ENCODE measurements around the gene FCRL6.

The FCRL6 gene, protein sequence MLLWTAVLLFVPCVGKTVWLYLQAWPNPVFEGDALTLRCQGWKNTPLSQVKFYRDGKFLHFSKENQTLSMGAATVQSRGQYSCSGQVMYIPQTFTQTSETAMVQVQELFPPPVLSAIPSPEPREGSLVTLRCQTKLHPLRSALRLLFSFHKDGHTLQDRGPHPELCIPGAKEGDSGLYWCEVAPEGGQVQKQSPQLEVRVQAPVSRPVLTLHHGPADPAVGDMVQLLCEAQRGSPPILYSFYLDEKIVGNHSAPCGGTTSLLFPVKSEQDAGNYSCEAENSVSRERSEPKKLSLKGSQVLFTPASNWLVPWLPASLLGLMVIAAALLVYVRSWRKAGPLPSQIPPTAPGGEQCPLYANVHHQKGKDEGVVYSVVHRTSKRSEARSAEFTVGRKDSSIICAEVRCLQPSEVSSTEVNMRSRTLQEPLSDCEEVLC

DNA sequence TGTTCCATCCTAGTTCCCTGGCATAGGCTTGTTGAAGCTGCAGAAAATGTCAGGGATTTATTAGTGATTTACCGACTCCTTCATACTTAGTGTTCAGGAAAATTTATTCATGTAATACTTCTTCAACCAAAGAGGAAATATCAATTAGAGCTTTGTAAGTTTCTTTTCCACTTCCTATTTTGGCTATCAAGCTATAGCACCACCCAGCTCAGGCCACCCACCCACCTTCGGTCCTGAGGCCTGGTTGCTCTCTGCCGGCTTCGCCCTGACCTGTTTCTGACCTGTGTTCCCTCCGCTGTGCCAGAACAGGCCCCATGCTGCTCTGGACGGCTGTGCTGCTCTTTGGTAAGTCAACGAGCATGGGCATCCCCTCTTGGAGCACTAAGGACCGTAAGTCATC, at the start of gene FCRL6:
Gene FCRL6 (plus strand): TSS at position 250 of the 400 bp plus-strand sequence. CDS start 65 bp downstream, at position 315.
- DNase-seq: no peak

DNA sequence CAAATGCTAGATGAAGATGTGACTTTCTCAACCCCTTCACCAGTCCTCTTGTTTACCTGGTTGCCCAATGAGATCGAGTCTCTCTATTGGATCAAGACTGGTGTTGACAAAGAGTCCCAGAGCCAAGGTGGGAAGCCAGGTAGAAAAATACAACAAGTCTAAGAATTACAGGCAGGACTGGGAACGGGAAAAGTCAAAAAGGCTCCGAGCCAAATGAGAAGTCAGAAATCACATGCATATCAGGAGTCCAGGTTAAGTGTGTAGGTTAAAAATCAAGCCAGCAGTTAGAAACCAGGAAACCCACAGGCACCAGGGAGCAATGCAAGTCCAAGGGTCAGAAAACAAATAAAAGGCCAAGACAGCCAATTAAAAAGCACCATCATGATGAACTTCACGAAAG, 48.8 kb upstream of the FCRL6 start:
- DNase-seq: no peak

DNA sequence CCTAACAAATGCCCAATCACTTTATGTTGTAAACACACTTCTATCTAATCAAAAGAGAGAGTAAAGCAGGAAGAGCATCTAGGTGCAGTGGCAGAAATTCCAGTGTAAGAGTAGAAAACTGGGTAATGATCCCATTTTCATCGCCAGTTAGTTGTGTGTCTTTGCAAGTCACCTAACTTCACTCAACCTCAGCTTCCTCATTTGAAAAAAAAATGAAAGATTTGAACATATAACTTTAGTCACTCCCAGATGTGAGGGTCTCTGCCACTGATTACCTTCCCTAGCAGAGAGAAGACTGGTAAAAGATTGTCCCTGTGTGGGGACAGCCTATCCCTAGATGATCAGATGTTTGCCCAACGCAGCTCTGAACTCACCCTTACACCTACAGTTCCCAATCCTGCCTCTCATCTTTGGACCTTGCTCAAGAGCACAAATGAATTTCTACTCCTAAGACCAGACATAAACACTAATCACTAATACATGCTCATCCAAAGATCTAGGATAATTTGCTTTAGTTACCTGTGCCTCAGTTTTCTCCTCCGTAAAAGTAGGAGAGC, 46.6 kb upstream of the FCRL6 start:
- DNase-seq: no peak

DNA sequence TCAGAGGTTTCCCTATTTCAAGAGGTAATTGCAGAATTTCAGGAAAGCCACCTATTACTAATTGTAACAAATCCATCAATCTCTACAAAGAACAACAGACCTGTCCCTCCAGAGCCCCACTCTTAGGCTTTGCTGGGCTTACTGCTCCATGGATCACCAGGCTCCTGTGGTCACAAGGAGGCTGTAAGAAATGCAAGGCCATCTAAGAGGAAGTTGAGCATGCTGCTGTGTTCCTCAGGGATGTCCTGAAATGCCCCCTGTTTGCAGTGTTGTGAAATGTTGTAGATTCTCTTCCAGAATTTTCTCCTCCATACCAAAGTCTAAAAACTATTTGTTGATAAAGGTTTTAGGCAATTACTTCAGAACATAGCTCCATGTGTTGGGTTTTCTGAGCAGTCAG, 45.8 kb upstream of the FCRL6 start:
- DNase-seq: no peak

DNA sequence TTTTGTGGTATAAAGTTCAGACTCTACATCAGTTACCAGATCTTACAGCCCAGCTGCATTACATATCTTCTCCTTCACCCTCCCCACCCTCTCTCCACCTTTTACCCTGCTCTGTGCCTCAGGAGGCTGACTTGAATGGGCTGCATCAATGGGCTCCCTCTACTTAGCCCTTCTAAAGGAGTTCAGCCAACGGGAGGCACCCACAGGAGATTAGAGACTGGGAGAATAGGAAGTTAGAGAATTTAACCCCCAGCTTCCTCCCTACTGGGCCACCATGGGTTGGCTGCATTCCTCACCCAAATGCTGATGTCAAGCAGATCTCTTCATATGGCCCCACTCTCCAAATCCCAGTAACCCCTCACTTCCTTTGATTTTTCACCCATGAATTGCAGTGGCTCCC, 38.5 kb upstream of the FCRL6 start:
- DNase-seq: no peak

DNA sequence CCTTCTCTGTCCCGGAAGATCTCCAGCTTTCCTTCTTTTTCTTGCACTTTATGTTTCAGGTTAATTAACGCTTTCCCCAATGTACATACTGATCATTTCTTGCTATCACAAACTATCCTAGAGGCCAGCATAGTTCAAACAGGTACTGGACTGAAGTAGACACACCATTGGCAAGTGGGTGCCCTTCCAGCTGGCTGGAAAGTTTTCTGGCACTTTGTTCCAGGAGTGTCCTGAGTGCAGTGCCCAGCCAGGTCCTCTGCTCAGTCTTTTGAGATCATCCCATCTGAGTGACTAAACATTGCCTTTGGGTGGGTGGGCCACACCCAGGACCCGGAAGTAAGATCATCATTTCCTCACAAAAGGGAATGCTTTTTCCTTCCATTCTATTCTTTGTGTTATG, 36.4 kb upstream of the FCRL6 start:
- no peak for DNase-seq

DNA sequence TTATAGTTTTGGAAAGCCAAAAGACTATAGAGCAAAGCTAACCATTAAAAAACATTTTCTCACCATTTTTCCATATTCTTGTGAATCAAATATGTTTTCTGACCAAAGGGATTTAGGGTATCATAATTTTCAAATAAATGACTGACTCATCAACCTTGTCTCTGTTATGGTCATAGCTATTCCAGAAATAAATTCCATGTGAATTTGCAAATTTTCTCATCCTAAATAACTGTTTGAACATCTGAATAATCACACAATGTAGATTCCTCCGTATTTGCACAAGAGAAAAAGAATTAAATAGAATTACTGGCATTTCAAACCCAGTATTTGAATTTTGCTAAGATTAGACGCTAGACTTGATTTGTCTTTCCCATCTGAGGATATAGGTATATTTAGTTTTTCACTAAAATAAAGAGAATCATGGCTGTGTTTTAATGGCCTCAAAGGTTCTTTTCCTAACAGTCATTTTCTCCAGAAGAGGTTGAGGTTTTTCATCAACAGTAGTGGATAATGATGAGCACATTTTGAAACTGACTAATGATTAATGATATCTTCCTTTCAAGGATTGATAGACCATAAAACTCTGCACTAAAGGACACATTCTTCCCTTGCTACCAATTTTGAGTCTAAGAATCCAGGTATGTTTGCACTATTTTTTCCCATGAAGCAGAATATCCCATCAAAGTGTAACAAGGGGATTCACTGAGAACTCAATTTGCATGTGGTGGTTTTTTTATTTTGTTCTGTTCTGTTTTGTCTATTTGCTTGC, 30.8 kb upstream of the FCRL6 start:
- DNase-seq: no peak

DNA sequence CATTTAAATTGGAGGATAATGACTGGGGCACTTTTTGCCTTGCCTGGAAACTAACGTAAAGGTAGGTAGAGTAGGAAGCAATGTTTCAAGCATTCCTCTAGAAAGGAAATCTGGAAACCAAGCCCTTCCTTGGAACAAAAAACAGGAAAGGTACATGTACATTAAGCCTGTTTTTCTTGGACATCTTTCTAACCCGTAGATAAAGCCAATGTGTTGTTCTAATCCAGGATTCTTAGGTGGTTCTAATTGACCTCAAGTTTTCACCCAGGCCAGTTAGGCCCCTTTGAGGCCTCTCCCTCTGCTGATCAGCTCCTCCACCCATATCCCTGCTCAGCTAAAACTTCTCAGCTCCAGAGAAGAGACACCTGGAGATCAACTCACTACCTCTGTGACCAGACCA, 27.7 kb upstream of the FCRL6 start:
- no peak for DNase-seq

DNA sequence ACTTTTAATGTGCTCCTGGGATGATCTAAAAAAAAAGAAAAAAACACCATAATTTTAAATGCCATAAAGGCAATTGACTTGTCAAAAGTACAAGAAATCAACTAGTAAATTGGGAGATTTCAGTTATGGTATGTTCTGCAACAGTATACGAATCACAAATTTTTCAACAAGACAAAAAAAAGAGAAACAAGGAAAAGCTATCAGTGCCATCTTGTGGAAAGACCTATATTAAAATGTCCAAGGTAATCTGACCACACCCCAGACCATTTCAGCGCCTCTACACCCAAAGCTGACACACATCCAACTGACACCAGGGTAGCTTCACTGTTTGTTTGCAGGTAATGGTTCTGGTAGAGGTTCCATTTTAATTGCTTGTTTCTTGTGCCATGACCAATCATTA, 26.4 kb upstream of the FCRL6 start:
- DNase-seq: peak; percentile 29

DNA sequence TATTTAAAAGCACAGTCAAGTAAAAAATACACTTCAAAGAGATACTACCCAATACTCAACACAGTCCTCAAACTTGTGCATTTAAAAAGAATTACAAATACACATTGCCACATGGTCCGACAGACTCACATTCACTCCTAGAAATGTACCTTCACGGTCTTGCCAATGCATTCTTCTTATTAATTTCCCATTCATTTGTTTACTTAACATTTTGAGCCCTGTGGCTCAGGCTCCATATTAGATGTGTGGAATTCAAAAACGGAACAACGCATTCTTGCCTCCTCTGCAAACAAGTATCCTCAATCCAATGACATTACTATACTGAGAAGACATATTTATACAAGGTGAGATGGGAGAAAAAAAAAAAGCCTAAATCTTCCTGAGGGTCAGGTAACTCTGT, 23.9 kb upstream of the FCRL6 start:
- DNase-seq: no peak

DNA sequence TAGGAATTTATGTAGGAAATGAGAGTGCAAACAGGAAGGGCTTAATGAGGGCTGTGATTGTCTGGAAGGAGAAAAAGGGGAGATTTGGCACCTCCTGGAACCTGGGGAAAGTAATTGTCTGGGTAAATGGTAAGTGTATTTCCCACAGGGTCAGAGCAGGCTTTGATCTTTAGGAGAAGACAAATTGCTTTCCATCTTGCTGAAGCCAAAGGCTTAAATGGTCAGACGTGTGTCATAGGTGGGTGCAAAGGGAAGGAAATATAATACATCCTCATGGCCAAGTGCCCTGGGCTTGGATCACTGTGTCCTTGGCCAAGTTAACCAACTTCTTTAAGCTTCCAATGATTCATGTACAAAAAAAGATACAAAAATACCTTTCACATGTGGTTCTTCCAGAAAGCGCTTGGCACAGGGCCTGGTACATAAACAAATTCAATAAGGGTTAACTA, 22.7 kb upstream of the FCRL6 start:
- DNase-seq: peak; percentile 40

DNA sequence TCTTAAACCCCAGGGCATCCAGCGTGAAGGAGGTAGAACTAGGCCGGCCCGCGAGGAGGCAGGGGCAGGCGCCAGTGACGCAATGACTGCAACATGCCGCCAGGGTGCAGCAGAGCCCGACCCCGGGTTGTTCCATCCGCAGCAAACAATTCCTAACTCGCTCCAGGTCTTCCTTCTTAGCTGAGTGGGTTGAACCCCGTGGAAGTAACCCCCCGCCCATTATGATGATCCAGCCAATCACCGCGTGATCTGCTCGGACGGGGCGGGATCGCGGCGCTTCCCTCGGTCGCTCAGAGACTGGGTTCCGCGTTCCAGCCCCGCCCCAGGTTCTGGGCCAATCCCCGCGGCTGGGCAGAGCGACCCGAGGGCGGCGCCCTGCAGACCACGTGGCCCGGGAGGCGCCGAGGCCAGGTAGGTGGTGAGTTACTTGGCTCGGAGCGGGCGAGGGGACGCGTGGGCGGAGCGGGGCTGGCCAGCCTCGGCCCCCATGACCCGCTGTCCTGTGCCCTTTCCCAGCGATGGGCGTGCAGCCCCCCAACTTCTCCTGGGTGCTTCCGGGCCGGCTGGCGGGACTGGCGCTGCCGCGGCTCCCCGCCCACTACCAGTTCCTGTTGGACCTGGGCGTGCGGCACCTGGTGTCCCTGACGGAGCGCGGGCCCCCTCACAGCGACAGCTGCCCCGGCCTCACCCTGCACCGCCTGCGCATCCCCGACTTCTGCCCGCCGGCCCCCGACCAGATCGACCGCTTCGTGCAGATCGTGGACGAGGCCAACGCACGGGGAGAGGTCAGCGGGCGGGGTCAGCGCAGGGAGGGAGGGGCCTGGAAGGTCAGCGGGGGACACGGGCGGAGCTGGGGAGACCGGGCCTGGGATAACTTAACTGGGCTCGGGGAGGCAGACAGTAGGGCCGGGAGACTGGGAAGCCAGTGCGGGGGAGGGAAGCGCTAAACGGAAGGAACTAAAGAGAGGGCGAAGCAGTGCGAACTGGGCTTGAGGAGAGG, 21.3 kb upstream of the FCRL6 start, which contains the start of gene DUSP23:
Gene DUSP23 (plus strand): TSS at position 380 of the 1,000 bp plus-strand sequence. CDS start 139 bp downstream, at position 519.
- peak; percentile 93 for DNase-seq

DNA sequence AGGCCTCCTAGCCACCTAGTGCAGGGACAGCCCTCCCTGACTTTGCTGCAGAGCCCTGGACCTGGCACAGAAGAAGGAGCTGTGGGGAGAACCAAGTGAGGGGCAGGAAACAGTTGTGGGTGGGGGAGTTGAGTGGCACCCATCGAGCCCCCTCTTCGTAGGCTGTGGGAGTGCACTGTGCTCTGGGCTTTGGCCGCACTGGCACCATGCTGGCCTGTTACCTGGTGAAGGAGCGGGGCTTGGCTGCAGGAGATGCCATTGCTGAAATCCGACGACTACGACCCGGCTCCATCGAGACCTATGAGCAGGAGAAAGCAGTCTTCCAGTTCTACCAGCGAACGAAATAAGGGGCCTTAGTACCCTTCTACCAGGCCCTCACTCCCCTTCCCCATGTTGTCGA, 20.2 kb upstream of the FCRL6 start:
- DNase-seq: no peak

DNA sequence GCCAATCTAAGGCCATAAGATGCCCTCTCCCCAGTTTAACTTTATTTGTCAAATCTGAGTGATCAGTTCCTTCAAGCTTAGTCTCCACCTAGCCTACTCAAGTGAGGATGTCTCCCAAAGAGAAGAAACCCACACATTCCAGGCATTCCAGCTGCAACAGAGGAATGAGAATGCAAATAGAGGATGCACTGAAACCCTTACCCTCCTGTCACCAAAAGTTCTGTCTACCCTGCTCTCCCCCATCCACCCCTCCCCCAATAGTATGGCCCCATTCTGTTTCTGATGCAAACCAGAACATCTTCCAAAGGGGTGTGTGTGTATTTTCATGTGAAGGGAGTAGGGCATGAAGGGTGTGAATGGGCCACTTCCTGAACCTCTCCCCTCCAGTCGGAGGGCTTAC, 18.4 kb upstream of the FCRL6 start:
- DNase-seq: peak; percentile 45

DNA sequence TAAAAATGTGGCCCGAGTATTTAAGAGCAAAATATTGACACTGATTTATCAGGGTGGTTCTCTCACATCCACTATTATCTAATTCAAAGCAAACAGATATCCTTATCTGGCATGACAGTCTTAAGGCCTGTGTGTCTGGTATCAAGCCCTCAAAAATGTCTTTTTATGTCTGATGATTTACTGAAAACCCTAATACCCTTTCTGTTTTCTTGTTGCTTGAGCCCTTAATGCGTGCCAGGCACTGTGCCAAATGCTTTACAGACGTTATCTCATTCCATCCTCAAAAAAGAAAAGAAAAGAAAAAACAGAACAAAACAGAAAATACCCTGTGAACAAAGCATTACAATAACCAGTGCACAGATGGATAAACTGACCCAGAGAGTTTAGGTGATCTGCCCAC, 15.7 kb upstream of the FCRL6 start:
- DNase-seq: no peak

DNA sequence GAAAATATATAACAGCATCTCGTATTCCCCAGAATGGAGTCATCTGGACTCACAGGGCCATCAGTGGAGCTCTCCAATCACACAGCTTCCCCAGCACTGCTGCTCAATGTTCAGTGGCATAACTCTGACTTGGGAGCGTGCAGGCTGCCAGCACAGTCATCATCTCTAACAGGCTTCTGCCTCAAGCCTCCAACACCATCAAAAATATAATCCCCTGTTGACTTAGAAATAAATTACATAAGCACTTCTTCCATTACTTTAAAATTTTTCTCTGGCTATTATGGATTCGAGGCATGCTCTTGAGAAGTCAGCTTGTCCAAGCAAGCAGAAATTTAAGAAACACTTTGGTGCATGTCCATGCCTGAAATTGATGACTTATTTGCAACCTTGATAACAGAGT, 15.2 kb upstream of the FCRL6 start:
- no peak for DNase-seq

DNA sequence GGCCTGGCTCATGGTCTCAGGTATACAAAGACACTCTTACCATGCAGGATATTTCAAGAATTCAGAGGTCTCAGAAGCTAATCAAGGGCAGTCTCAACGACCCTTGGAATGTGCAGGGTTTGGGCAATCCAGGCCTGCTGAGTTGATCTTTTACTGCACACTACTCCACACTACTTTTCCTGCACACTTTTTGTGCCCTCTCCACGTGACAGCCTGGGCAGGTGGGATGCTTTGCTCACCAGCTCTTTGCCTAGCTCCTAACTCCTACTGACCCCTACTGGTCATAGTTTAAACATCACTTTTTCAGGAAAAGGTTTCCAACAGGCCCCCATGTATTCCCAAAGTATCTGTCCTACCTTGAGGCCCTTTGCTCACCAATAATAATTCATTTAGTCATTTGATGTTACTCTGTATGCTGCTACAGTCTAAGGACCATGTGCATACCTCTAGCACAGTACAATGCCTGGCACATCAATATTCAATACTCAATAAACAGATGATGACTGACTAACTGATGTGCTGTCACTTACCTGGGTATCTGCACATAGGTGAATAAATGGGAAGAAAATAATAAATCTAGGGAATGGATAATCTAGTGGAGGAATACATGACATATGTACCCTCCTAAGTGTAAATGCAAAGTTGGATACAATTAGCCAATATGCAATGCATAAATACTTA, 11.8 kb upstream of the FCRL6 start:
- DNase-seq: no peak

DNA sequence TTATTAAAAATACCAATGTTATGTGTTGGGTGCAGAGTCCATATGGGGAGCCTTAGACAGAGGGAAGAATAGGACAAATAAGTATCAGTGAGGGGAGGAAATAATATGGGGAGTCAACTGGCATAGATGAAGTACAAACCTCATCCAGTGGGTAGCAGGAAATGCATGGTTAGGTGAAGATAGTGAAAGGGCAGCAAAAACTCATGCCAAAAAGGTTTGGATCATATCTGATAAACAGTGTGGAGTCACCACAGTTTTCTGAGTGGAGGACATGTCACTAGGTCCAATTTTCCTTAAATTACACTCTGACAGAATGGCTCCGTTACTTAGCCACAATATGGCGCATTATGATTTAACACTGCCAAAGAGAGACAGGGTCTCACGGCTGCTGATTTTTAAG, 11.1 kb upstream of the FCRL6 start:
- no peak for DNase-seq

DNA sequence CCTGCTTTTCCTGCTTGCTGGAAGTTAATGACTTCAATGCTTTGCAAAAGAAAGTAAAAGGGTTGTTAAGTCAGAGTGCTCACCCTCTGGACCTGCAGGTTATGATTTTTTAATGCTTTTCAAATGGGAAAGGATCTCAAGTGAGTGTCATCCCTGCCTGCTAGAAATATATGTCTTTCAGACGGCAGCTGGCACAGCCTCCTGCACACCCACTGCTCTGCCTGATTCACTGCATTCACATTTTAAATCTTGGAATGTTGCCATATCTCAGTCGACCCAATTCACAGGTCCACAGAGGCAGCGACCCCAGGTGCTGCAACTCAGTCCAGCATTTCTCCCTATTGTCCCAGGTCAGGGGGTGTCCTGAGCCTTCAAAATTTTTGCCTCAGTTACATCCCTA, 10.7 kb upstream of the FCRL6 start:
- no peak for DNase-seq

DNA sequence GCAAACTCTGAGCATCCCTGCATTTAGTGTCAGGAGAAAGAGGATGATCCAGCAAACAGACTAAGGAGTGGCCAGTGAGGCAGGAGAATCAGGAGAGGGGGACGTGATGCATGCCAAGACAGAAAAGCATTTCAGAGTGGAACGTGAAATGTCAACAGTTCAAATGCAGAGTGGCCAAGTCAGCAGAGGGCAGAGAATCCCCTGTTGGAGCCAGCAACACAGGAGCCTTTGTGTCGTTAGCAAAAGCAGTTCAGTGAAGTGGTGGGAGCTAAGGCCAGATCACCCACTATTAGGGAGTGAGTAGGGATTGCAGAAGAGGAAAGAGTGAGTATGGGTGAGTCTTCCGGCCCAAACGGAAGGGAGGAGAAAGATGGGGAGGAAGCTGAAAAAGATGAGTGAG, 6.6 kb upstream of the FCRL6 start:
- DNase-seq: no peak

DNA sequence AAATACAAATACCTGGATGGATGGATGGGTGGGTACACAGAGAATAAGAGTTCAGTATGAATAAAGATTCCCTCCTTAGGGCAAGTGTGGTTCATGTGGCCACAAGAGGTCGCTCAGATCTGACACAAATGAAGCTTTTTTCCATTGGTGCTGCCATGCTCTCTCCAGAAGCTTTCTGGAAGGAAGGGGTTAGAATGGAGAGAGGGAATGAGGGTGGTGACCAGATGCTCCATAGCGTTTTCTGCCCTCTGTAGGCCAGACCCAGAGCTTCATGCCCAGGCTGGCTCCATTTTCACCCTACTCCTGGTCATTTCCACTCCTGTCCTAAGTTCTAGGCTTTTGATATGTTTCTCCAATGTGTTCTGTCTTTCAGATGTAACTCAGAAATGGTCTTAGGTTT, 3.3 kb upstream of the FCRL6 start:
- peak; percentile 75 for DNase-seq

DNA sequence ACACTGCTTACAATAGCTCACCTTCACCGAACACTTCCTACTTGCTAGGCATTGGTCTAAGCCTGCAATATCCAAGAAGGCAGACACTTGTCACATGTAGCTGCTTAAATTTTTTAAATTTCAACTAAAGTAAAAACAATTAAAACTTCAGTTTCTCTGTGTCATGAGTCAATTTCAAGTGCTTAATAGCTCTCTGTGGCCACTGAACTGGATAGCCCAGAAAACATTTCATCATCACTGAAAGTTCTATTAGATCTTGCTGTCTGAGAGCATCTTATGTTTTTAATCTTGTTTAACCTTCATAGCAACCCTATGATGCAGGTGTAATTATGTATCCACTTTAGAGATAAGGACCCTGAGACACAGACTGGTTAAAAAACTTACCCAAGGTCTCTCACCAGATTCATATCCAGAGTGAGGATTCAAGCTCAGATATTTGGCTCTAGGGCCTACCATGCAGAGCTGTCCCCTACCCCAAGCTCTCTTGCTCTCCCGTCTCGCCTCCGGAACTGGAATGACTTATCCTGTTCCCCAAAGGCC, 2.6 kb upstream of the FCRL6 start:
- DNase-seq: no peak
